ENCODE data around the gene FAM107B.
"Not testable (repeated sequence)": the region's sequence is repeated elsewhere in the genome, so short reads cannot be mapped to it uniquely, and the experiment has no call there.

Gene FAM107B

GRCh38 chr10:14639637-14640036 lies 135.1 kb downstream of the FAM107B start:
- no peak for DNase-seq

GRCh38 chr10:14635043-14635710 lies 139.5 kb downstream of the FAM107B start:
- DNase-seq: no peak

DNA sequence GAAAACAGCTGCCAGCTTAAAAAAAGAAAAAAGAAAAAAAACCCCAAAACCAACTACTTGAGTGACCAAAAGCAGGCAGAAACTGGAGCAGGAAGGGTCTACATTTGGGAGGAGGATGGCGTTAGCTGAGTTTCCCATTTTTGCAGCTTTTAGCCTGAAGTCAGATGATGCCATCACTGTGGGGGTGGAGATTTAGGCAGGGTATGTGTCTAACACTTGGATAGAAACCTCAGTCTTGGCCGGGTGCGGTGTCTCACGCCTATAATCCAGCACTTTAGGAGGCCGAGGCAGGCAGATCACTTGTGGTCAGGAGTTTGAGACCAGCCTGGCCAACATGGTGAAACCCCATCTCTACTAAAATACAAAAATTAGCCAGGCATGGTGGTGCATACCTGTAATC lies 140.1 kb downstream of the FAM107B start:
- DNase-seq: not testable (repeated sequence)

- peak in 1 of 58 donors; percentile 11 for DNase-seq
These were observed 148.8 kb downstream of the FAM107B start for GRCh38 chr10:14625765-14626525.

GRCh38 chr10:14625192-14625631 lies 149.5 kb downstream of the FAM107B start:
- peak in 20 of 58 donors; percentile 2 to 66 (median 24) for DNase-seq

- DNase-seq: no peak
These were observed 150.1 kb downstream of the FAM107B start for GRCh38 chr10:14624600-14624999.

DNA sequence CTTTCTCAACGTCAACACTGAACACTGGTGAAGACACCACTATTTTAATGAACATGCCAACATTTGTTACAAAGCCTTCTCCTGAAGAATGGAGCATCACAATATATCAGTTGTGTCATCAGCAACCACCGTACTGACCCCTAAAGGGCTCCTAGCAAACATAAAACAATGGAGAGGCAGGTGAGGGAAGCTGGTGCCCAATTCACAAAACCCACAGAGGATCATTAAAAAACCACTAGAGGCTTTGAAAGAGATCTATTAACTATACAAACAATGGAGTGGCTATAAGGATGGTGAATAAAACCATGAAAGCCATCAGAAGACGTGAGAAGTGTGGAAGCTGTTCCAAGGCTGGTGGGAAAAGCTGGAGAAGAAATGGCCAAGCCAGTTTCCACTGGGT lies 150.8 kb downstream of the FAM107B start:
- no peak for DNase-seq

DNA sequence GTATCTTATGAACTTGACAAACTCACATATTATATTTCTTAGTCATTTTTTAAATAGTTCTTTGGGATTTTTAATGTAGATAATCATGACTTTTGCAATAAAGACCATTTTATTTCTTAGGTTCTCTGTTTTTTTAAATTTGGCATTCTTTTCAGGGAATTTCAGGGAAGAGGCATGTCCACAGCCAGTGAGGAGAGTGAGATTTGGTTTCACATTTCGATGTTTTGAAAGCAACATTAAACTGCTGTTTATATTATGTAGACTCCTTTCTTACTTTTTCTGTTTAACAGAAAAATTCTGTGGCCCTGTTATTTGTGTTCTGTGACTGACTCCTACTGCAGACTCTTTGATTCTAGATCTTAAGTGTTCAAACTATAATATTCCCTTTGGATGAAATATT lies 153.7 kb downstream of the FAM107B start:
- no peak for DNase-seq

DNA sequence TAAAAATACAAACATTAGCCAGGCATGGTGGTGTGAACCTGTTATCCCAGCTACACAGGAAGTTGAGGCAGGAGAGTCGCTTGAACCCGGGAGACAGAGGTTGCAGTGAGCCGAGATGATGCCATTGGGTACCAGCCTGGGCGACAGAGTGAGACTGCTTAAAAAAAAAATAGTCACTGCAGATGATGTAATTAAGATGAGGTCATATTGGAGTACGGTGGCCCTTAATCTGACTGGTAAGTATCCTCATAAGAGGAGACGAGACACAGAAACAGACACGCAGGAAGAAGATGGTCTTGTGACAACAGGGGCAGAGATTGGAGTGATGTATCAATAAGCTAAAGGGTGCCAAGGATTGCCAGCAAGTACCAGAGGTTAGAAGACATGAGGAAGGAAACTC lies 156.0 kb downstream of the FAM107B start:
- no peak for DNase-seq

DNA sequence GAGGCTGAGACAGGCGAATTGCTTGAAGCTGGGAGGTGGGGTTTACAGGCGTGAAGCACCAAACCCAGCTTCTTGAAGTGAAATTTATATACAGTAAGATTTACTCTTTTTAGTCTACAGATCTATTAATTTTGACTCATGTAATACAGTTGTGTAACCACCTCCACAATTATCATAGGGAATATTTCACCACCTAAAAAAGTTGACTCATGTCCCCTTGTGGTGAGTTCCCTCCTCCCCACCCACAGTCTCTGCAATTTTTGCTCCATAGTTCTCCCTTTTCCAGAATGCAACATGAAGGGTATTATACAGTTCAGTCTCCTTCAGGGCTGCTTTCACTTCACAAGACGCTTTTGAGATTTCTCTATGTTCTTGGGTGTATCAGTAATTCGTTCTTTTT lies 156.8 kb downstream of the FAM107B start:
- no peak for DNase-seq

GRCh38 chr10:14616955-14617730 lies 157.6 kb downstream of the FAM107B start:
- DNase-seq: no peak

DNA sequence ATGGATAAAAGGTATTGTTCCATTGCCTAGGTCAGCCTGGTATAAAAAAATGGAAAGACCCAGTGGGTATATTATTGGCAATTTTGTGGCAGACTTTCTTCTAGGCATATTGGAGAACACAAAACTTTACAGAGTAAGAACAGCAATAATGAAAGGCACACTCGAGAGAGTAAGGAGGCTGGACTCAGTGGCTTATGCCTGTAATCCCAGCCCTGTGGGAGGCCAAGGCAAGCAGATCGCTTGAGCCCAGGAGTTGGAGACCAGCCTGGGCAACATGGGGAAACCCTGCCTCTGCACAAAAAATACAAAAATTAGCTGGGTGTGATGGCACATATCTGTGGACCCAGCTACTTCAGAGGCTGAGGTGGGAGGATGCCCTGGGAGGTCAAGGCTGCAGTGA lies 158.2 kb downstream of the FAM107B start:
- DNase-seq: no peak

DNA sequence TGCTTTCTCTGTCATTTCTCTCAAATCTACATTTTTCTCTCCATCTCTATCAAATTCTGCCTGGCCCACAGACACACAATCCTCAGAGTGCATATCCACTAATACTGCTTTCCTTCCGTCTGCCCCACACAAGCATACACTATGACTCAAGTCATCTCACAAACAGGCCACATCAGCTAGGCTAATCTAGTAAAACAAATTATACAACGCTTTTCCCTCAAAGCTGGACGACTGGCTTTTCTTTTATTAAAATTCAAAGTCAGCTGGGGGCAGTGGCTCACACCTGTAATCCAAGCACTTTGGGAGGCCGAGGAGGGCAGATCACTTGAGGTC lies 161.1 kb downstream of the FAM107B start:
- no peak for DNase-seq

GRCh38 chr10:14612873-14613587 lies 161.7 kb downstream of the FAM107B start:
- DNase-seq: no peak

DNA sequence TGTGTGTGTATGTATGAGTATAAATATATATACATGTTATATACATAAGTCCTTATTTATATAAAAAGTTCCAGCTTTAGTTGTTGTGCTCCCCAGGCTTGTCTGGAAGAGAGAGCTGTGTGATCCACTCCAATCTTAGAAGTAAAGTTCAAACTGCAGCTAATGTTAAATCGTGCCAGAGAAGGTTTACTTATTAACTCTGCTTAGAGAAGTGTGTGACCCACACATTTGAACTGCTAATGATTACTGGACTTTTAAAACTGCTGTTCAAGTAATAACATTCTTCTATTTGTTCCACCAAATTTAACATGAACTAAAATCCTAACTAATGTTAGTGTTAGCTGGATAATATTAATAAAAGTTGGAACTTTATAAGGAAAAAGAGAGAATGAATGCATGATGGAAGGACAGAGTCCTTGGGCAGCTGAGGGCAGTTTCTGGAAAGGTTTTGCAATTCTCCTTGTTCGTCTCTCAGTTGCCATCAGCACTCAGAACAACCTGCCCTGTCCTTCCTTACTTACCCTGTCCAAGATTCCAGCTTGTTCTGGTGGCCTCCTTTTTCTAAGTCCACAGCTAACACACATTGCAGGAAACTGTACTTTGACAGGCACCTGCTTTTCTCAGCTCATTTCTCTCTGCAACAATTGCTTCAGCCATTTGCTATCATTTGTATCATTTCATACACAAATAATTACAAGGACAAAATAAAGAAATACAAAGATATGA lies 162.6 kb downstream of the FAM107B start:
- no peak for DNase-seq

DNA sequence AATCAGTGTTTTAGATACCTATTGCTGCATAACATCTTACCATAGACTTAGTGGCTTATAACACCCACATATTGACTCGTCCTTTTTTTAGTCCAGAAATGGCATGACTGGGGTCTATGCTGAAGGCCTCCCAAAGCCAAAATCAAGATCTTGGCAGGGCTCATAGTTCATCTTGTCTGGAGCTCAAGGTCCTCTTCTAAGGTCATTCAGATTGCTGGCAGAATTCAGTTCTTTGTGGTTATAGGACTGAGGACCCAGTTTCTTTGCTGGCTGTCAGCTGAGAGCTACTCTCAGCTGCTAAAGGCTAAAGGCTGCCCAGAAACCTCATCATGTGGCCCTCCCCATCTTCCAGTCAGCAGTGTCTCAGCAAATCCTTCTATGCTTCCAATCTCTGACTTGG lies 165.5 kb downstream of the FAM107B start:
- DNase-seq: no peak

DNA sequence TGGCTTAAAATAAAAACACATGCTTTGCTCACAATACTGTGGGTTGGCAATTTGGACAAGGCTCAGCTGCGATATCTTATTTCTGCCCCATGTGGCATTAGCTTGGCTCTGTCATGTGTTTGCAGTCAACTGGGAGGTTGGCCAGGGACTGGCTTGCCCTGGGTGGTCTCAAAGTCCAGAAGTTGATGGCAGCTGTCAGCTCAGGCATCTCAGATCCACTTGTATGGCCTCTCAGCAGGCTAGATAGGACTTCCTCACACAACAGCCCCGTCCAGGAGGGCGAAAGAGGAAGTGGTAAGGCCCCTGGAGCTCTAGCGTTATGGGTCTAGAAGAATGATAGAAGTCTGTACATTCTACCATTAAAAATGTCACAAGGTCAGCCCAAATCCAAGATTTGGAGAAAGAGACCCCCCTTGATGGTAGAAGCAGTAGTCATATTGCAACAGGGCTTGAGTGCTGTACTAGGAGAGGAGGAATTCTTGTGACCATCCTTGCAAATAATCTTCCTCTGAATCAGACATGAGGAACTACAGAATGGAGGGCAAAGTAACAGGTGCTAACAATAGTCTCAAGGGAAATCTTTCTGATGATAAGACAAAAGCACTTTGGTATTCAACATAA lies 166.2 kb downstream of the FAM107B start:
- peak in 5 of 58 donors; percentile 4 to 23 (median 5) for DNase-seq

GRCh38 chr10:14606633-14607032 lies 168.1 kb downstream of the FAM107B start:
- no peak for DNase-seq

- no peak for DNase-seq
These were observed 169.3 kb downstream of the FAM107B start for GRCh38 chr10:14605231-14605925.
